SJSA1 (cell line): ENCODE results near the gene GAK. TPM values are rescaled to one million over a fixed set of nuclear protein-coding genes. Genes with fewer than 3 reads are reported as not detected.

ENCODE experiments used
- DNase-seq, 2 experiments: peaks; one replicate each; pipeline ENCODE4 v3.0.0-alpha.2; 2015 to 2020; ENCODE audit warnings: low spot score in 2 of 2, low read depth in 1 of 2
- H3K27ac ChIP-seq: fragments of 250-450 bp; sonication (Bioruptor Pico); 2 replicates; pipeline ENCODE4 v1.5.1; 2020; ENCODE audit warnings: mild to moderate bottlenecking, moderate library complexity
- H3K27me3 ChIP-seq: fragments of 250-450 bp; sonication (Bioruptor Pico); replicated peaks from 2 replicates; pipeline ENCODE4 v1.5.1; 2020; ENCODE audit warnings: mild to moderate bottlenecking, moderate library complexity
- H3K36me3 ChIP-seq: fragments of 250-450 bp; sonication (Bioruptor Pico); 2 replicates; pipeline ENCODE4 v1.5.1; 2020; ENCODE audit warnings: mild to moderate bottlenecking
- H3K4me1 ChIP-seq: fragments of 250-450 bp; sonication (Bioruptor Pico); replicated peaks from 2 replicates; pipeline ENCODE4 v1.6.1; 2021; ENCODE audit warnings: mild to moderate bottlenecking
- H3K4me3 ChIP-seq: fragments of 250-450 bp; sonication (Bioruptor Pico); 2 replicates; pipeline ENCODE4 v1.5.1; 2020; ENCODE audit warnings: mild to moderate bottlenecking
- H3K9me3 ChIP-seq: fragments of 250-450 bp; sonication (Bioruptor Pico); replicated peaks from 2 replicates; pipeline ENCODE4 v1.5.1; 2020; ENCODE audit warnings: mild to moderate bottlenecking
- total RNA-seq: library from RNA; depleted of rRNA; stranded (reverse); fragments of >200 nt; shearing (Covaris generic); gene quantifications from 2 replicates; pipeline ENCODE4 v1.2.3, GENCODE V29; 2014

The GAK gene
- total RNA-seq, 1 experiment from 2014 or later = 44.4 TPM

DNA sequence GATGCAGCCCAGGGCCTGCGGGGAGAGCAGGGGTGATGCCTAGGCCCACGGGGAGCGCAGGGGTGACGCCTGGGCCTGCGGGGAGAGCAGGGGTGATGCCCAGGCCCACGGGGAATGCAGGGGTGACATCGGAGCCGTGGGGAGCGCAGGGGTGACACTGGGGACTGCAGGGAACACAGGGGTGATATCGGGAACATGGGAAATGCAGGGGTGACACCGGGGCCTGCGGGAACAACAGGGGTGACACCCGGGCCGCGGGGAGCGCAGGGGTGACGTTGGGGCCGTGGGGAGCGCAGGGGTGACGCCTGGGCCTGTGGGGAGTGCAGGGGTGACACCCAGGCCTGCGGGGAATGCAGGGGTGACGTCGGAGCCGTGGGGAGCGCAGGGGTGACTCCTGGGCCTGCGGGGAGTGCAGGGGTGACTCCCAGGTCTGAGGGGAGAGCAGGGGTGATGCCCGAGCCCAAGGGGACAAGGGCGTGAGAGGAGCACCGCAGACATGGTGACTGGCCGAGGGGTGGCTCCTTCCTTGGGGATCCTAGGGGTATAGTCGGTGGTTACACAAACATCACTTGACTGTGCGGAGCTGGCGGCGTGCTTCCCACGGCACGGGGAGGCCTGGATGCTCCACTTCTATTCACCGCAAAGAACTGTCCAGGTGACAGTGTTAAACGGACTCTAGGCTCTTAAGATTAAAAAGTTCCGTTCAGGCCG lies 38.0 kb downstream of the GAK start:
- Histone ChIP-seq H3K36me3 (peaks cover 2% of the 10 kb centered on the region; the same call in 1 of the 2 replicates), H3K4me3 (no peak overlapping the region), H3K9me3 (no peaks in the 10 kb centered on the region), H3K27me3 (no peaks in the 10 kb centered on the region), H3K4me1 (no peaks in the 10 kb centered on the region), H3K27ac (no peak overlapping the region)
- no peak for DNase-seq

DNA sequence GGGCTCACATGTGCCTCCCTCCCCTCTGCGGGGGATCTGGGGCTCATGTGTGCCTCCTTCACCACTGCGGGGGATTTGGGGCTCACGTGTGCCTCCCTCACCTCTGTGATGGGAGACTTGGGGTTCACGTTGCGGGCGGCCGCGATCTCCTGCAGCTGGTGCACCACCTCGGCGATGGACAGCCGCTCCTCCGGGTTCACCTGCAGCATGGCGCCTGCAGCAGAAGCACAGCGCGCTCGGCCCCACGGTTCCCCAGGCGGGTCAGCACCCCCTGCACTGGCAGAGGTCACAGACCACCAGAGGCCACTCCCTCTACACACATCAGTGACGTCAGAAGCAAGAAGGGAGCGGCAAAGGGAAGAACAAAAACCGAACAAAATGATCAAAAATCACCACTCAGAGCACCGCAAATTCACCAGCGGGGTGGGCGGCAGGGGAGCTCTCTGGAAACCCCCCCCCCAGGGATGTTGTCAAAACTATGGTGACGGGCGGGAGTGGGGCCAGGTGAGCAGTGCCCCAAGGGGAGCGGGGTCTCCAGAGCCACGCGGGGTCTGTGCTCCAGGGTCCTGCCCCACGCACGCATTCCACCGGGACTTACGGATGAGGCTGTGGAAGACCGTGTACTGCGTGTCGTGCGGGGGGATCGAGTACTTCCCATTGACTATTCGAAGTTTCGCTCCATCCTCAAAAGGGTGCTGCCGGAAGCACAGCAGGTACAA lies 38.7 kb downstream of the GAK start:
- Histone ChIP-seq H3K27ac (no peak overlapping the region), H3K9me3 (no peaks in the 10 kb centered on the region), H3K4me1 (no peaks in the 10 kb centered on the region), H3K27me3 (no peaks in the 10 kb centered on the region), H3K36me3 (peaks cover 2% of the 10 kb centered on the region; the same call in 1 of the 2 replicates), H3K4me3 (no peak overlapping the region)
- no peak for DNase-seq

DNA sequence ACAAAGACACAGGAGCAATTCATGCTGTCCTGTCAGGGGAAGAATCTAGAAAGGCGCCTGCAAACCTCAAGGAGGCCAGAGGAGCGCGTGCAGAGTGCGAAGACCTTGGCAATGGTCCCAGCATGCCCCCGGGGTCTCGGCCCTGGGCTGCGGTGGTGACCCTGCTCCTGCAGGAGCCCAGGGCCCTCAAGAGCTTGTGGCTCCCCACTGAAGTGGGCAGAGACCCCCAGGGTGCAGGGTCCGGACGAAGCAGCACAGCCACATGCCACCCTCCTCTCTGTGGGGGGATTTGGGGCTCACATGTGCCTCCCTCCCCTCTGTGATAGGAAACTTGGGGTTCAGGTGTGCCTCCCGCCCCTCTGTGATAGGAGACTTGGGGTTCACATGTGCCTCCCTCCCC lies 39.3 kb downstream of the GAK start:
- Histone ChIP-seq H3K27ac (no peak overlapping the region), H3K9me3 (no peaks in the 10 kb centered on the region), H3K27me3 (no peaks in the 10 kb centered on the region), H3K36me3 (peaks cover 2% of the 10 kb centered on the region; the same call in 1 of the 2 replicates), H3K4me3 (no peak overlapping the region), H3K4me1 (no peaks in the 10 kb centered on the region)
- DNase-seq = no peak

DNA sequence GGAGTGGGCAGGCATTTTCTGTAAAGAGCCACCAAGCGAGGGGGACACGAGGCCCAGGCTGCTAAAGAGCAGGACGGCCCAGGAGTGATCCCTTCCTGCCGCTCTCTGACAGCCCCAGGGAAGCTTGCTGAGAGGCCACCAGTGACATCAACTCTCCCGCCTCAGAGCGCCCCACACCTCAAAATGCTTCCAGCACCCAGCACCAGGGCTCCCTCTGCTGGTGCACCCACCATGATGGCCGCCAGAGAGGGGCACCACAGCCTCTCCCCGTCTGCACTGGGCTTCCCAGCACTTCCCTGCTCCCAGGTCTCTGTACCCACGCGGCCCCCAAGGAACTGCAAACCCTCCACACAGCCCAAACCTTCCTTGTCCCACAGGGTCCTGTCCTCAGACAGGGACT lies 40.4 kb downstream of the GAK start:
- Histone ChIP-seq H3K4me3 (no peak overlapping the region), H3K27me3 (no peaks in the 10 kb centered on the region), H3K36me3 (peaks cover 2% of the 10 kb centered on the region; the same call in 1 of the 2 replicates), H3K27ac (no peak overlapping the region), H3K9me3 (no peaks in the 10 kb centered on the region), H3K4me1 (no peaks in the 10 kb centered on the region)
- no peak for DNase-seq

DNA sequence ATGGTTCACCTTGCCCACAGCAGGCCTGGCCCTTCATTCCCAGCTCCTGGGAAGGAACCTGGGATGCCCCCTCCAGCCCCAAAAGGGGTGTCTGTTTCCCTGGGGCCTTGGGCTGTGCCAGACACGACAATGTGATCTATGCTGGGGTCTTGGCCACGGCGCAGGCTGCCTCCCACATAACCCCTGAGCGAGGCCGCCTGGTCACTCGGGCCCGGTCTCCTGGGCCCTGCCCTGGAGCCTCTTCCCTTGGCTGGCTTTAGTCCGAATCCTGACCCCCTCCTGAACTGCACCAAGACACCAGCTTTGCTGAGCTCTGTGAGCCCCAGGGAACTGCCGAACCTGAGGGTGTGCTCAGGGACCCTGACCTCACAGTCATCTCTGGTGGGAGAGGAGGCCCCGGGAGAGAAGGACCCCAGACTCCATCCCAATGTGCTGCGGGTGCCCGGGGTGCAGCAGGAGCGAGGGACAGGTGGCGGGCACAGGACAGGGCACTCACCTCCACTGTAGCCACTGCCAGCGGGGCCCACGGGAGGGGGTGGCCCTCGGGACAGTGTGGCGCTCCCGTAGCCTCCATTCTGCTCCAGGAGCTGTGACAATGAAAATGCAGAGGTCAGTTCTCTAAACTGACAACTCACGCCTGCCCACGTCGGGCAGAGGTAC lies 42.0 kb downstream of the GAK start:
- Histone ChIP-seq H3K36me3 (peaks cover 2% of the 10 kb centered on the region; the same call in 1 of the 2 replicates), H3K27me3 (no peaks in the 10 kb centered on the region), H3K4me1 (no peaks in the 10 kb centered on the region), H3K4me3 (no peak overlapping the region), H3K9me3 (no peaks in the 10 kb centered on the region), H3K27ac (no peak overlapping the region)
- DNase-seq = no peak

DNA sequence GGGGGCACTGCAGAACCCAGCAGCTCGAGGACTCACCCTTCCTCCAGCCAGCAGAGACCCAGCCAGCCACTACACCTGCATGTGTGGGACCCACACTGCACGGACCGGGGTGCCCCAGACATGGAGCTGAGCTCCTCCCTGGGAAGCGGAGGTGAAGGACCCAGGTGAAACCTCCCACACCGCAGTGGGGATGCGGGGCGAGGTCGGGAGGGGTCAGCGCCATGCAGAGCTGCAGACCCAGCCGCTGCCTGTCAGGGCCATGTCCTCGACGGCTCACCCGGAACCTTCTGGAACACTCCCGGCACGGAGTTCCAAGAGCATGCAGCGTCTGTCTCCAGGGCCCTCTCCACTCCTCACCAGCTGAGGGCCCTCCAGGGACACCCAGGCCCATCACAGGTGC lies 42.6 kb downstream of the GAK start:
- Histone ChIP-seq H3K27ac (no peak overlapping the region), H3K36me3 (peaks cover 2% of the 10 kb centered on the region; the same call in 1 of the 2 replicates), H3K4me3 (no peak overlapping the region), H3K4me1 (no peaks in the 10 kb centered on the region), H3K27me3 (no peaks in the 10 kb centered on the region), H3K9me3 (no peaks in the 10 kb centered on the region)
- DNase-seq = no peak

DNA sequence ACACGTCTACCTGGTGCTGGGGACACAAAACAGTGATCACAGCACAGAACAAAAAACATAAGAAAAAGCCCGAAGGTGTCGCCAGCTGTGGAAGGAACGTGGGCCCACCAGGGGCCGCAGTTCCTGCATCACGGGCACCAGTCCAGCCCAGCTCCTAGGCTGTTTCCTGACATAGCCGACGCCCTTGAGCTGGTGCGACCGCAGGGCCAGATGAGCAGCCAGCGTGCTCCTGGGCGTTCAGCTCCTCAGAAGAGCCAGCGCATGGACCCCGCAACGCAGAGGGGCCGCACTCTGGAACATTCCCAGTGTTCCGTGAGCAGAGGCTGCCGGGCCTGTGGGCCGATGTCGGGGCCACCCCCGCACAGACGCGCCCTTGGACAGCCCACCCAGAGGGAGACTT lies 44.1 kb downstream of the GAK start:
- H3K36me3 ChIP-seq = no peaks in the 10 kb centered on the region
- H3K9me3 ChIP-seq = no peaks in the 10 kb centered on the region
- H3K27me3 ChIP-seq = no peaks in the 10 kb centered on the region
- H3K4me3 ChIP-seq = no peak overlapping the region
- H3K27ac ChIP-seq = no peak overlapping the region
- H3K4me1 ChIP-seq = no peaks in the 10 kb centered on the region
- no peak for DNase-seq

DNA sequence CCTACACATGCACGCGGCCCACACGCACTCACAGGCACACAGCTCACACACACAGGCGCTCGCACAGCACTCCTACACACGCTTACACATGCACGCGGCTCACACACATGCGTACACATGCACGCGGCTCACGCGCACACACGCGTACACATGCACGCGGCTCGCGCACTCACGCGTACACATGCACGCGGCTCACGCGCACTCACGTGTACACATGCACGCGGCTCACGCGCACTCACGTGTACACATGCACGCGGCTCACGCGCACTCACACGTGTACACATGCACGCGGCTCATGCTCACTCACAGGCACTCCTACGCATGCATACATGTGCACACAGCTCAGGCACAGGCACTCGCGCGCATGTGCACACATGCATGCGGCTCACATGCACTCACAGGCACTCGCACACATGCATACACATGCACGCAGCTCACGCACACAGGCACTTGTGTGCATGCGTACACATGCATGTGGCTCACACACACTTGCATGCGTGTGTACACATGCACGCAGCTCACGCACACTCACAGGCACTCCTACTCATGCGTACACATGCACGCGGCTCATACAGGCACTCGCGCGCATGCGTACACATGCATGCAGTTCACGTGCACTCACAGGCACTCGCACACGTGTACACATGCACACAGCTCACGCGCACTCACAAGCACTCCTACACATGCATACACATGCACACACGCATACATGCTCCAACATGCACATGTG lies 44.9 kb downstream of the GAK start:
- Histone ChIP-seq H3K27me3 (no peaks in the 10 kb centered on the region), H3K4me3 (no peak overlapping the region), H3K27ac (no peak overlapping the region), H3K4me1 (no peaks in the 10 kb centered on the region), H3K9me3 (no peaks in the 10 kb centered on the region), H3K36me3 (no peaks in the 10 kb centered on the region)
- no peak for DNase-seq

DNA sequence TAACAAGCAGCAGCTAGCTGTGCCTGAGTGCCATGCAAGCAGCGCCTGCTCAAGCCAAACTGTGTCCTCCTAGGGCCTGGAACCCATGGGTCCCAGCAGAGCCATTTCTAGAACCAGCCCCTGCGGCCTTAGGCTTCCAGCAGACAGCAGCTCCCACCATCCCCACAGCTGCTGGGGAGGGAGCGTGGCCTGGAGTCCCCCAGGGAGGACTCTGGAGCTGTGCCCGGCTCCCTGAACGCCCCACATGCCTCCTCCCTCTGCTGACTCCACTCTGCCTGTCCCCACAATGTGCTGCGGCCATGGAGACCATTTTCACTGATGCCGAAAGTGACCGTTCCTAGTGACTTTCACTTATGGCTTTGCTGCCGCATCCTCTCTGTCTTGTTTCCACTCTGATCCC lies 45.9 kb downstream of the GAK start:
- Histone ChIP-seq H3K4me1 (no peaks in the 10 kb centered on the region), H3K36me3 (no peaks in the 10 kb centered on the region), H3K27me3 (no peaks in the 10 kb centered on the region), H3K27ac (no peak overlapping the region), H3K4me3 (no peak overlapping the region), H3K9me3 (no peaks in the 10 kb centered on the region)
- no peak for DNase-seq

DNA sequence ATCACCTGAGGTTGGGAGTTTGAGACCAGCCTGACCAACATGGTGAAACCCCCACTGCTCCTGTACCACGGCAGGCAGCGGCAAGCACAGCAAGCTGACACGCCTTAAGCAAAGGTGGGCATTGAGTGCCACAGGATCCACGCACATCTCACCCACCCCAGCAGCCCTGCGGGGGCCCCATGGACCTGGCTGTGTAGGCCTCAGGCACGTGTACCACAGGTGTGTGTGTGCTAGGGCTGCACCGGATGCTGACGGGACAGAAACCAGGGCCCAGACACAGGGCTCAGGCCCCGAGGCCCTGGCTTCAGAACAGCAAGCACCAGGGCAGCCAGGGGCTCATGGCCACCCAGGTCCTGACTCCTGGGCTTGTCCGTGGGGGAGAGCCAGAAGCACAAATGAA lies 46.8 kb downstream of the GAK start:
- H3K4me3 ChIP-seq = no peak overlapping the region
- no peak for DNase-seq
- H3K4me1 ChIP-seq = no peaks in the 10 kb centered on the region
- no peak overlapping the region for H3K27ac ChIP-seq
- H3K36me3 ChIP-seq = no peaks in the 10 kb centered on the region
- H3K27me3 ChIP-seq = no peaks in the 10 kb centered on the region
- no peaks in the 10 kb centered on the region for H3K9me3 ChIP-seq

DNA sequence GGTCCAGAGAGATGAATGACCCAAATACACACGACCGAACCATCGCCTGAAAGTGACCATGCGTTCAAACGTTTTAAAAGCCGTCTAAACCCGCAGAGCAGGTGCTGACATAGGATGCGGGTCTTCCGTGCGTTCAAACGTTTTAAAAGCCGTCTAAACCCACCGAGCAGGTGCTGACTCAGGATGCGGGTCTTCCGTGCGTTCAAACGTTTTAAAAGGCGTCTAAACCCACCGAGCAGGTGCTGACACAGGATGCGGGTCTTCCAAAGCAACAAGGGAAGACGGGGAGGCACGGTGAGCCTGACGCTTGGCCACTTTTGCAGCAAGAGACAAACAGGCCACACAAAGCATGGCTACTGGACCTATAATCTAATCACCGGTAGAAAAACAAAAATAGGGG lies 47.2 kb downstream of the GAK start:
- no peak for DNase-seq
- Histone ChIP-seq H3K27me3 (no peaks in the 10 kb centered on the region), H3K27ac (no peak overlapping the region), H3K36me3 (no peaks in the 10 kb centered on the region), H3K4me3 (no peak overlapping the region), H3K4me1 (no peaks in the 10 kb centered on the region), H3K9me3 (no peaks in the 10 kb centered on the region)

DNA sequence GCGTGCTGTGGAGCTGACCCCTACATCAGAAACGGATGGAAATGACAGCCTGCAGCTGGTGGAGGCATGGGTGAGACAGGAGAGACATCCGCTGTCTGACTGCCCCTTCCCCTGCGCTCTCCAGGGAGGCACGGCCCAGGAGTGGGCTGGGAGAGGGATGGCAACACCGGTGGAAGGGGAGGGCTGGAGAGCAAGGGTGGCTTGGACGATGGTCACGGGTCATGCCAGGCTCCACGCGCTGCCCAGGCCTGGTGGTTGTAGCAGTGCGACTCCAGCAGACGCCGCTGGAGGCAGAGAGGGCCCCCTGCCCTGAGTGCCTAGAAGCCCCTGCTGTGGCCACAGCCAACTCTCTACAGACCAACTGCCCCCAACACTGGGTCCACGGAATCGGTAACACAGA lies 47.9 kb downstream of the GAK start:
- Histone ChIP-seq H3K4me3 (no peak overlapping the region), H3K9me3 (no peaks in the 10 kb centered on the region), H3K27ac (no peak overlapping the region), H3K27me3 (no peaks in the 10 kb centered on the region), H3K4me1 (no peaks in the 10 kb centered on the region), H3K36me3 (no peaks in the 10 kb centered on the region)
- no peak for DNase-seq

DNA sequence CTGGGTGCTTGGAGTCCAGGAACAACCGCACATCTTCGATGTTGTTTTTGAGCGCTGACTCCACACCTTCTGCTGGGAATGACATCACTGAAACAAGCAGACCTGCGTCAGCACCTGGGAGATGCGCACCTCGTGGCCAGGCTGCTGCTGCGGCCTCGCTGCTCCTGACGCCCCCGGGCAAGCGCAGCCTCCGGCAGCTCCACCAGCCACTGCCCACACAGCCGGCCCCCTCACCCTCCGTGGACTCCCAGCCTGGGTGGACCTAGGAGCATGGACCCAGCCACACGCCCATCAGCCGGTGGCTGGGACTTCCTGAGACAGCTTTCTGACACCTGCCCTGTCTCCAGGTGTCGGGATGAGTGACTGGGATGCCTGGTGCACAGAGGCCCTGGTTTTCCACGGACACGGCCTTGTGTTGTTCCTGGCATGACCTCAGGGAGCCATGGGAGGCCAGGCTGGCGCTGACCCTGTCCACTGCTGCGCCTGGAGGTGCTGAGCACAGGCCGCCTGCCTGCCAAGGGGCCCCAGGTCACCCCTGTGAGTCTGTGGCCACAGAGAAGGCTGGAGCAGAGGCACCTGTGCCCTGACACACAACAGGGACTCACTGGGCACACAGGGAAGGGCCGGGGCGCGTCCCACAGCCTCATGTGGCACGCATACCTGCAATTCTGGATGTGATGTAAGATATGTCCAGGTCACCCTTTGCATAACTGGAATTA lies 48.6 kb downstream of the GAK start:
- no peaks in the 10 kb centered on the region for H3K9me3 ChIP-seq
- H3K36me3 ChIP-seq = no peaks in the 10 kb centered on the region
- no peak overlapping the region for H3K4me3 ChIP-seq
- DNase-seq = no peak
- no peaks in the 10 kb centered on the region for H3K4me1 ChIP-seq
- no peaks in the 10 kb centered on the region for H3K27me3 ChIP-seq
- H3K27ac ChIP-seq = no peak overlapping the region
